Inflammatory macrophage (primary cell): ENCODE measurements around the gene TNNI2.
"Not testable (repeated sequence)": the region's sequence is repeated elsewhere in the genome, so short reads cannot be mapped to it uniquely, and the experiment has no call there.

ENCODE experiments used
- DNase-seq, 2 donors: peaks; one replicate each; pipeline ENCODE4 v3.0.0-alpha.2; 2020 to 2022

TNNI2 gene

DNA sequence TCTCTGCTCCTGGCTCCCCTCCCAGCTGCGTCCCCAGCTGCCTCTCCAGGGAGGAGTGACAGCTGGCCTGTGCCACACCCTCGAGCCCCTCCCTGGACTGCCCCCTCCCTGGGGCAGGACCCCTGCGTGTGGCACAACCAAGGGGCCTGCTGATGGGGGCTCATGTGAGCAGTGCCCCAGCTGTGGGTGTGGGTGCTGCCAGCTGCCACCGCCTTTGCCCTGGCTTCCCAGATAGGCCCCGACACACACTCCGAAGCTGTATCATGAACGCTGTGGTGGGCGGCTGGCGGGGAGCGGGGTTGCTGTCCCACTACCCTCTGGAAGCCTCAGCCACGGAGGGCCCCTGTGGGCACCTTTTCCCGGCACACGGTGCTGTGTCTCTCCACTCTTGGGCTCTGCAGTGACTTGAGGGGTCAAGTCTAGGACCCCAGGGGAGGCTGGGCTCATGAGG lies 37.1 kb downstream of the TNNI2 start:
- DNase-seq: not testable (repeated sequence)

DNA sequence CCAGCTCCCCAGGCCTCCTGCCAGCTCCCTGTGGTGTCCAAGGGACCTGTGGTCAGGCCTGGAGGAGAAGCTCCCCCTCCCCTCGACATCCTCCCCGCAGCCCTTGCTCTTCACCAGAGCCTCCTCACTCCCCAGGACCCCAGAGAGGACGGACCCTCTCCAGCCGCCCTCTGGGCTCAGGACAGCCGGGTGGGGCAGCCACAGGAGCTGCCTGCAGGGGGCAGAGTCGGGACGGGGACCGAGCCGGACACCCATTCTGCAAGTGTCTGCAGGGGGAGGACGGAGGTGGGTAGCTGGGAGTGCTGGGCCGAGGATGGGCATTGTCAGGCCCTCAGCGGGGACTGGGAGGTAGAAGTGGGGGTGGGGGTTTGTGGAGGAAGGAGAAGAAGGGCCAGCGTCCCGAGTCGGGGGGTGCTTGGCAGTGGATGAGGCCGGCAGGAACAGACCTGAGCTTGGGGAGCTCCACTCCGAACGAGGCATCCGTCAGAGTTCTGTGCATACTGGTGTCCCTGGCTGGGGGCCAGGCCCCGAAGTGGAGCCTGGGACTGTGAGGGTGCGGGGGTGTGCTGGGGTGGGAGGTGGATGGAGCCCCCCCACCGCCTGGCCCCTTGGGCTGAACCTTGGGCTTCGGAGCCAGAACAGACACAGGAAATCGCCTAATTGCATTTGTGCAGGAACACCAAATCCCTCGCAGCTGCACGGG lies 37.7 kb downstream of the TNNI2 start:
- DNase-seq: no peak

DNA sequence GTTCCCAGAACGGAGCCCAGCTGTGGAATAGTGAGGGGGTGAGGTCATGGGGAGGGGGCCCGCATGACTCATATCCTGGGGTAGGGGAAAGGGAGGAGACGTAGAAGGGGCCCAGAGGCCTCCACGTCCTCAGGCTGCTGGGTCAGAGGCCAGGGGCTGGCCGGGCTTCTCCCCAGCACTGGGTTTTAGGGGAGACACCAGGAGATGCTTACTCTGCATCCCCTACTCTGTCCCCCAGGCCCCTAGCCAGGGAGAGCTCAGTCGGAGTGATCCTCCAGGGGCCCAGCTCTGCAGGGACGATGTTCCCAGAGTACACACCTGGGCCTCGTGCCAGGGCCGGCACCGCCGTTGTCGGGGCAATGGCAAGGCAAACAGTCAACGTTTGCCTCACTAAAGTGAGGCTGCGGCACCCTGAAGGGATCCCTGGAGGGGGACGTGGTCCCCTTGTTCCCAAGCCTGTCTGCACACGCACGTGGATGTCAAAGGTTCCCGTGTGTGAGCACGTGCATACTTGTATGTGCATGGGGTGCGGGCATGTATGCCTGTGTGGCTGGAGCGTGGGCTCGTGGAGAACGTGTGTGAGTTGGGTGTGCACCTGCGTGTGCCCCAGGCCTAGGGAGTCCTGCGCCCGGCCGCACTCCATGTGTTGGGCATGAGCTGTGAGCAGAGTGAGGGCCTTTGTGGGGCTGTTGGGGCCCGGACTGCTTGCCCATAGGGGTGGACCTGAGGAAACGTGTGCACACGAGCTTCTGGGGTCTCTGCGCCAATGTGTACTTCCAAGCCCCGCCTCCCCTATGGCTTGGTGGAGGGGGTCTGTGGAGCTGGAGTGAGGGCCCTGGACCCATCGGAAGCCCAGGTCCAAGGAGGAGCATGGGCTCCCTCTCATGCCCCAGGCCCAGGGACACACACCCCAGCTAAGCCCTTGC lies 38.7 kb downstream of the TNNI2 start:
- no peak for DNase-seq

DNA sequence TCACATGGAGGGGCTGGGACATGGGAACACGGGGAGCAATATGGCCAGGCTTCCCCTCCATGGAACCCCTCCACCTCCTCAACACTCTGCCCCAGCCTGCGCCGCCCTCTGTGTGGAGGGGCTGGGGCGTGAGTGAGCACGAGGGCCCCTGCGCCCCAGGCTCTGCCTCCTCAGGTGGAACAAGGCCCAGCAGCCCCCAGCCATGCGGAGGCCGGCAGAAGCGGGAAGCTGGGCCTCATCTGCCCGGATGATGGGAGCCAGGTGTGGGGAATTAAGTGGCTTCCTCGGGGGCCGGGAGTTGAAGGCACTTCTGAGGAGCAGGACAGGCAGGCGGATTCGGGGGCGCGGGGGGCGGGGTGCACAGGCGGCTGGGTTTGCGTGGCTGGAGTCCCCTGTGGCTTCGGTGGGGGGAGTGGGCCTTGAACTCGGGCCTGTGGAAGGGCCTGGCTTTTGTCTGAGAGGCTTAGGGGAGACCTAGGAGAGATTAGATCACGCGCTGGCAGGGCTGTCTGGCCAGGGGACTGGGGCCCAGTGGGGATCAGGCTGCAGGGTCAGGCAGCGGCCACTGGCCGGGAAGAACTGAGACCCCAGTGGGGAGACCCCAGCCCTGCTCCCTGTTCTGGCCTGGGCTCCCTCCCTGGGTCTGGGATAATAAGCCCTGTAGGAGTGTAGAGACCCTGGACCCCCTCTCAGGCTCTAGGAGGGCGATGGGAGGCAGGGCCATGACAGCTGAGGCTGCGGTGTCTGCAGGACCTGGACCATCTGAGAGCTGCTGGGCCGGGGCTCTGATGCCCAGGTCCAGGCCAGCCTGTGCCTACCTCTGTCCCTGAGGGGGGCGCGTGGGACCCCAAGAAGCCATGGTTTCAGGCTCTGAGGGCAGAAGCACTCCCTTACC lies 39.6 kb downstream of the TNNI2 start:
- DNase-seq: no peak

DNA sequence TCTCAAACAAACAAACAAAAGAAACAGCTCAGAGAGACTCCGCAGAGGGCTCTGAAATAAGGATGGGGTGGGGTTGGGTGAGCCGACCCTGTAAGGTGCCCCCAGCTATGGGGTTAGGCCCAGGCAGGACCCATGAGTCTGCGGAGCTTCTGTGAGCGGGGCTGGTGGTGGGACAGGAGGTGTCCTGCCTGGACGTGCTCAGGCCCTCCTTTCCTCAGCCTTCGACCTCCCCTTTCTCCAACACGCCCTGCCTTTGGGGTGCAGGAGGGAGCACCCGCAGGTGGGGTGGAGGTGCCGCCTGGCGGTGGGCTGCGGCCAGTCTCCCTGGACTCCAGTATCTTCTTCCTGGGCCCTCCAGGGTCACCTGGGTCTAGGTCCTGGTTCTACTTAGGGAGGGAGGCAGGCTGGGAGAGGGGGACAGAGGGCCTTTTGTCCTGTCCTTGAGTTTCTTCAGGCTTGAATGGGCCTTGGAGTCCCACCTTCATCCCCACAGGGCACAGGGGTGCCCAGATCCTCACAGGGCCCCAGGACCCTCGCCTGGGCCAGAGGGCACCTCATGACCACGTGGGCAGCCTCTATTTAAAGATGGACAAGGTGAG lies 40.7 kb downstream of the TNNI2 start:
- no peak for DNase-seq

DNA sequence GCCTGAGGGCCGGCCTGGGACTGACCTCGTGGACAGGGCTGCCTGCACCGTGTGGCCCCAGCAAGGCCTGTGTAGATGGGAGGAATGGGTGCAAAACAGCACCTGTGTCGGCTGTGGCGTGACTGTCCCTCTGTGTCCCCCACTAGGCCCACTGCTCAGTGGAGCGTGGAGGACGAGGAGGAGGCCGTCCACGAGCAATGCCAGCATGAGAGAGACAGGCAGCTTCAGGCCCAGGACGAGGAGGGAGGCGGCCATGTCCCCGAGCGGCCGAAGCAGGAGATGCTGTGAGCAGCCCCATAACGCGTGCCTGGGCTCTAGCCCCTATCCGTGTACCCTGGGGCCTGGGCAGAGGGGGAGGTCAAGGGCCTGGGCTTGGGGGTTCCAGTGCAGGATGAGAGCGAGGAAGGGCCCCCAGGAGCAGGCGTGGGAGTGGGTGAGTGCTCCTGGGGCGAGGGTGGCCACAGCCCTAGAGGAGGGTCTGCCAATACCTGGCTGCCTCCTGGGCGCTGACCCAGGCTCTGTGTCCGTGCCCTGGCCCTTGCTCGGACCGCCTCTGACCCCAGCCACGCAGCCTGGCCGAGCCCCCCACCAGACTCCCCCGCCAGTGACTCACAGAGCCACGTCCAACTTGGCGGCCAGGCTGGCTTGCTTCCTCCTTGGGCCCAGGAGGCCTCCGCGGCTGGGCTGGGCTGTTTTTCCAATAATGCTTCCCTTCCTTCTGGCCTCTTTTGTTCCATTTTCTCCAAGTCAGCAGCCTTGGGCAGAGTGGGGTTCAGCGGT lies 41.4 kb downstream of the TNNI2 start:
- DNase-seq: peak in 1 of 2 donors; percentile 54

DNA sequence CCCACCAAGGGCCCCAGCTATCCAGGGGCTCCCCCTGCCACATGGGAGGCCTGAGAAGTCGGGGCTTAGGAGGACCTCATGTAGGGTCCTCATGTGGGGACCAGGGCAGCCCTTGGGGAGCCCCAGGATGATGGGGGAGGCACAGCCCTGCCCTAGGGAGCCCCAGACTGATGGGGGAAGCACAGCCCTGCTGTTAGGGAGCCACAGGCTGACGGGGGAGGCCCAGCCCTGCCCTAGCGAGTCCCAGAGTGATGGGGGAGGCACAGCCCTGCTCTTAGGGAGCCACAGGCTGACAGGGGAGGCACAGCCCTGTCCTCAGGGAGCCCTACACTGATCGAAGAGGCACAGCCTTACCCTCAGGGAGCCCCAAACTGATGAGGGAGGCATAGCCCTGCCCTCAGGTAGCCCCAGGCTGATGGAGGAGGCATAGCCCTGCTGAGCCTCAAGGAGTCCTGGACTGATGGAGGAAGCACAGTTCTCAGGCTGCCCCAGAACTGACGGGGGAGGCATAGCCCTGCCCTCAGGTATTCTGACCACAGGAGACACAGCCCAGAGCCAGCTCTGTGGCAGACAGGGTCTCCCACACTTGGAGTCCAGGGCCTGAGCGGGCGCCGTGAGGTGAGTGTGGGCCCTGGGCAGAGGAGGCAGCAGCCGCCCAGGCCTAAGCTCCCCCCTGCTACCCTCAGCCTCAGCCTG lies 42.1 kb downstream of the TNNI2 start:
- no peak for DNase-seq

DNA sequence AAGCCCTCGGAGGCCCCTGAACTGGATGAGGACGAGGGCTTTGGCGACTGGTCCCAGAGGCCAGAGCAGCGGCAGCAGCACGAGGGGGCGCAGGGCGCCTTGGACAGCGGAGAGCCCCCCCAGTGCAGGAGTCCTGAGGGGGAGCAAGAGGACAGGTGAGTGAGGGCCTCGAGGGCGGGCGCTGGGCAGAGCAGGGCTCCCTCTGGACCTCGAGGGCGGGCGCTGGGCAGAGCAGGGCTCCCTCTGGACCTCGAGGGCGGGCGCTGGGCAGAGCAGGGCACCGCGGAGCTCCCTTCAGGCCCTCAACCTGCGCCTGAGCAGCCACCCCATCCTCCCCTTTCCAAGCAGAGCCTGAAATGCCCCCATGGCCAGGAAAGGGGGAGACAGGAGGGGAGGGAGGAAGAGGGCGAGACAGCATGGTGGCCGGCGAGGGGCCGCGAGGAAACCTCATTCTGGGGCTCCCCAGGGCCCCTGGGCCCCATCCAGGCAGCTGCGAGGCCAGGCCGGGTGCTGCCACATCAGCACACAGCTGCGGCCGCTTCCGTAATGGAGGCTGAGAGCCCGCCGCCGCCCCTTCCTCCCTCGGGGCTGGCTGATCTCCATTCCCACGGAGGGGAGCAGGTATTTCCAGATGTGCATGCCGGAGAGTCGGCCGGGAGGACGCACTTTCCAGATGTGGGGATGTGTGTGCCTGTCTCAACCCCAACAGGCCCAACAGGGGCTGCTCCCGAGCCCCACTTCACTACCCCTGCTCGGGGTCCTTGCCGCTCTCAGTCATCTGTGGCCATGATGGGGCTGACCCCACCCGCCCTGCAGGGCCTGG lies 42.9 kb downstream of the TNNI2 start:
- no peak for DNase-seq

DNA sequence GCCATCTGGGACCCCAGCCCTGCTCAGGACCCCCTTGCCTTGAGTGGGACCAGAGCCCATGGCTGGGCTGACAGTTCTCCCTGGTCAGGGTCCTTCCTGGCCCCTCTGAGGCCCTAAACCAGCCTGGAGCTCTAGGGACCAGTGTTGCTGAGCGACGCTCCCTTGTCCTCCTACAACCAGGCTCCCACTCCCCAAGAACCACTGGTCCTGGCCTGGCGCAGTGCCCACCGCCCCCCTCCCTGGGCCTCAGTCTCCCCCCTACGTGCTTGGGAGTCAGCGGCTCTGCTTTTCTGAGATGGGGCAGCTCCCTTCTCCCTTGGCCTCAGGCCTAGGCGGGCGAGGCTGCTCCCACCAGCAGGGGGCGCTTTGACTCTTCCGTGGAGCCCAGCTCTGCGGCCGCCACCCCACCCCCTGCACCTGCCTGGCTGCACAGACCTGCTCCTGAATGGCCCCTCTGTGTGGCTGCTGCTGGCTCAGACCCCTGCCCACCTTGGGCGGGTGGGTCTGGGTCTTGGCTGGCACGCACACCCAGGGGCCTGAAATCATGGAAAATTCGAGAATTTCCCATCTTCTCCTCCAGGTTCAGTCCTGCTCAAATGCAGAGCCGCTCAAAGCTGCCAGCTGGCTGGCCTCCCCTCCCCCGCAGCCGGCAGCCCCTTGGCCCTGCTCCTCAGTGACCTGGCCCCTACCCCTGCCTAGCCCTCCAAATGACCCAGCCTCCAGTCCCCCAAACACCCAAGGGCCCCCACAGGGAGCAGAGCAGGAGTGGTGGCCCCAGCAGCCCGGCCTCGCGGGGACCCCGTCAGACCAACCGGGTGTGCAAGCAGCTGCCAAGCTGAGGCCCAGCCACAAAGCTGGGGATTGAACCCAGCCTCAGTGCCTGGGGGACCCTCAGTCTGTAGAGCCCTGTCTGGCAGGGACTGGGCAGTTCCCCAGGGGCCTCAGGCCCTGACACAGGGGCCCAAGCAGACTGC lies 43.8 kb downstream of the TNNI2 start:
- peak; percentile 60 to 61 for DNase-seq

DNA sequence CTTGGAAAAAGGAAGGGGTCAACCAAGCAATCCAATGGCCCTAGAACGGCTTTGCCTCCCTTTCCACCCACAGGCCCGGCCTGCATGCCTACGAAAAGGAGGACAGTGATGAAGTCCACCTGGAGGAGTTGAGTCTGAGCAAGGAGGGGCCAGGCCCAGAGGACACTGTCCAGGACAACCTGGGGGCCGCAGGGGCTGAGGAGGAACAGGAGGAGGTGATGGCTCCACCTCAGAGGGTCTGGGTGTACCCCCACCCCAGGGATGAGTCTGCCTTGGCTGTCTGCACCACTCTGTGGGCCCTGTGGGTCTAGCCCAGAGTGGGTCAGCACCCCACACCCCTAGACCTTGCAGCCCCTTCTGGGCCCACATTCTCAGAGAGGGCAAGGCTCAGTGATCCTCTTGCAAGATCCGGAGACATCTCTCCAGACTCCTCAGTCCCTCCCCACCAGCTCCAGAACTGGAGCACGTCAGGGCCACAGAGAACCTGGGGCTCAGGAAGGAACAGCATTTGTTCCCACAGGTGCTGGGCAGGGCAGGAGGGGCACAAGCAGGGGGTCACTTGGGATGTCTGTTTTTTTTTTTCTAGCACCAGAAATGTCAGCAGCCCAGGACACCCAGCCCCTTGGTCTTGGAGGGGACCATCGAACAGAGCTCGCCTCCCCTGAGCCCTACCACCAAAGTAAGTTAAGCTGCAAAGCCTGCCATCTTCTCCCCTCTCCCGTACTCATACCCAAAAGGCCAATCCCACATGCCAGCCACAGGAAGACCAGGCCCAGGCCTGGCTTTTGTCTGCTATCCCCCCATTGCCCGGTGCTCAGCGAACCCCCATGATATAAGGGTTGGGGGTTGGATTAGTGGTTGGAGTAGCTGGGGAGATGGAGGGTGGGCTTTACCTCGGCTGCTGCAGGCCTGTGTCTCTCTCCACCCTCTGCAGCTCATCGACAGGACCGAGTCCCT lies 44.8 kb downstream of the TNNI2 start:
- no peak for DNase-seq

DNA sequence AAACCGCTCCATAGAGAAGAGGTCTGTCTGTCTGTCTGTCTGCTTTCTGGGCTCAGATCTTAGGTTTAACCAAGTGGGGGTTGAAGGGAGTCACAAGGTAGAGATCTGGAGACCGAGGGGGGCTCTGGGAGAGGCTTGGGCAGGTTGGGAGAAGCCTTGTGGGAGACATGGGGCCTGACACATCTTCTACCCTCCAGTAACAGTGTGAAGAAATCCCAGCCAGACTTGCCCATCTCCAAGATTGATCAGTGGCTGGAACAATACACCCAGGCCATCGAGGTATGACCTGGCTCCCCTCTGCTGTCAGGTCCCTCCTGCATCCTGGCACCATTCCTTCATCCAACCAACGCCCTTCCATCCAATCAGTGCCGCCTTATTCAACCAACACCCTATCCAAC lies 45.5 kb downstream of the TNNI2 start:
- DNase-seq: no peak

DNA sequence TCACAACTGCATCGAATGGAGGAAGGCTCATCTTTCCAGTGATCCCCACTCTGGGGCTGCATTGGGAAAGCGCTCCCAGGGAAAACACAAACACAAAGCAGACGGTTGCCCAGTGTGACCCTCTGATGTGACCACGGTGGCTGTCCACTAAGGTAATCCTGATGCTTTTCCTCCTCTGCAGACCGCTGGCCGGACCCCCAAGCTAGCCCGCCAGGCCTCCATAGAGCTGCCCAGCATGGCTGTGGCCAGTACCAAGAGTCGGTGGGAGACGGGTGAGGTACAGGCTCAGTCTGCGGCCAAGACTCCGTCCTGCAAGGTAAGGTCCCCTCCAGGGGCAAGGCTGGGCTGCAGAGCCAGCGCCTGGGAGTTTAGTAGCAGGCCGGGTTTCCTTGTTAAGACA lies 47.8 kb downstream of the TNNI2 start:
- not testable (repeated sequence) for DNase-seq

DNA sequence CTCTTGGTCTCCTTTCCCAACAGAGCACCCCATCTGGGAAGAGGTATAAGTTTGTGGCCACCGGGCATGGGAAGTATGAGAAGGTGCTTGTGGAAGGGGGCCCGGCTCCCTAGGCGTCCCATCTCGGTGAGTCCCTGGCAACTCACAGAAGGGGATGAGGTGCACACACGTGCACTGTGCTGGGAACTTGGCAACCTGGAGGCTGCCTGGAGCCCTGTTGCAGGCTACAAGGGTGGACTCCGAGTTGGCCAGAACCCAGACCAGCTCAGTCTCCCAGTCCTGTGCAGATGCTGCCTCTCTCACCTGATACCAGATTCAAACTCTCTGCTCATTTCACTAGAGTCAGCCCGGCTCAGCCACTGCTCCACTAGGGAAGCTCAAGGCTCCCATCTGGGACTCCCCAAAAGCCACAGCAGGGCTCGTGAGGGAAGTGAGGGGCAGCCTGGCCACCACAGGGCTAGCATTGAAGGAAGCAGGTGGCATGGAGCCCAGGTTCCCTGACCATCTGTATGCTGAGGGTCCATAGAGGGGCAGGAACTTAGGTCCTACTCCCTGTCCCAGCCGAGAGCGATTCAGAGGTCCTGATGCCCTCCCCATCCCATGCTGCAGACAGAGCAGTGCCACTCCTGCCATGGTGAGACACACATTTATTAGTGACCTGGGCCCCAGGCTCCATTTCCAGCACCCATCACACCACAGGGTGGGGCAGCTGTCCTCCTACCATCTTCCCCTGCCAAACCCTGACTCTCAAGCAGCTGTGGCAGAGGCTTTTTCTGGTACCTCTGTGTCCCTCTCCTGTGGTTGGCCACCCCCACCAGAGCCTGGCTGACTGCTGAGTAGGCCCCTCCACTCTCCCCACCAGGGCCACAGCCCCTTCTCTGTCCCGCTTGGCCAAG lies 48.9 kb downstream of the TNNI2 start:
- DNase-seq: no peak

DNA sequence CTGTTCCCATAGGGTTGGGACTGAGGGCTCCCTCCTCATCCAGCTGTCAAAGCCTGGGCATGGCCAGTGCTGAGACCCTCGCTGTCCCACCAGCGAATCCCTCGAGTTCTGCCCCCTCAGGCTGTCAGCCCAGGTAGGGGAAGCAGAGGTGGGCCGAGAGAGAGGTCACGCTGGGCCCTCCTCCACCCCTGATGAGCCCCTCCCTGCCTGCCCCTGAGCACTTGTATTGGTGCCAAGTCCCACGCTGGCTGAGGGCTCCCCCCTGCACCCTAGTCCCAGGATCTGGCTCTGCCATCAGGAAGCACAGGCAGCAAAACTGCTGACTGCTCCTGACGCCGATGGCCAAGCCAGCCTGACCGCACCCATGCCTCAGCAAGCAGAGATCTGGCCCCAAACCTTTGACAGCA lies 49.6 kb downstream of the TNNI2 start:
- no peak for DNase-seq

DNA sequence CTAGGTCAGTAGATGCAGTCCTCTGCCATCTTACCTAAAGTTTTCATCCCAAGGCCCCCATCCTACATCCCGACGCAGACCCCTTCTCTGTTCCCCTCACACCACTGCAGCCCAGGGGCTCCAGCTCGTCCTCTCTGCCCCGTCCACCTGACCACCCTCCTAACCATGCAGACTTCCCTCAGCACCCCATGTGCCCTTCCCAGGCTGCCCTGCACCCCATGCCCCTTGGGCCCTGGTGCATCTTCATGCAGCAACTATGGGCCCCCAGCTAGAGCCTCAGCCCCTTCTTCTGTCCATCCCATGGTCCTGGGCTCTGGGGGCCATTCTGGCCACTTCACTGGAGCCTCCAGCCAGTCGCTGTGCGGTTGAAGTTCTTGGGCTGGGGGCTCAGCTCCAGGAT lies 50.0 kb downstream of the TNNI2 start:
- no peak for DNase-seq

DNA sequence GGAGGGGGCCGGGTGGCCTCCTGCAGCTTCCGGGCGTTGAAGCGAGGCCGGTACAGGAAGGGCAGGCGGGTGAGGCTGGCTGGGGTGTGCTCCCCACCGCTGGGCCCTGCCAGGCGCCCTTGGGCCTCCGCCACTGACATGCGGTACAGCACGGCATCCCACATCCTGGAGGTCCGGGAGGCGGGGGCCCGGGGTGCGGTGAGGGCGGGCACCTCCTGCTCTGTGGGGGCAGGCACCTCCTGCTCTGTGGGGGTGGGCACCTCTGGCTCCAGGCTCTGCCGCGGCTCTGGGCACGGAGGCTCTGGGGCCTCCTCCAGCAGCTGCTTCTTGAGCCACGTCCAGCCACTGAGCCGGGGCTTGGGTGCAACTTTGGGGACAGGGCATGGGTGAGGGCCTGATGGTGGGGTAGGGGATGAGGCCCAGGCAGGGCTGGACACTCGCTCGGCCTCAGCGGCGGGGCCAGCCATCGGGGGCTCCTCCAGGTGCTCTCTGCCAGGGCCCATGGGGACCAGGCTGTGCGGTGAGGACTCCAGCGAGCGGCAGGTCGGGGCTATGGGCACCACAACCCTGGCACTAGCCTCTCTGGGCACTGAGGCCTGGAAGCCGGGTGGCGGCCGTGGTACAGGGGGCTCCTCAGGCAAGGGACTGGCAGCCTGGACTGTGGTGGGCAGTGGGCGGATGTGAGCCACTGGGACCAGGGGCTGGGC lies 50.6 kb downstream of the TNNI2 start:
- DNase-seq: no peak
